GM10847 (cell line): ENCODE data around the gene C10orf143.

Source experiments
- POLR2A ChIP-seq: IDR thresholded peaks from 2 replicates; pipeline ENCODE4 v1.6.1; 2011; ENCODE audit not compliant: insufficient read length; ENCODE audit errors: extremely low read depth

Gene C10orf143

GRCh38 chr10:130016993-130017630, 93.5 kb downstream of the C10orf143 start:
- TF ChIP-seq POLR2A: no peak

GRCh38 chr10:130016095-130016494, 94.5 kb downstream of the C10orf143 start:
- no peak for TF ChIP-seq POLR2A

- no peak for TF ChIP-seq POLR2A
Measured at GRCh38 chr10:130015075-130015695, 95.4 kb downstream of the C10orf143 start.

- no peak for TF ChIP-seq POLR2A
Measured at GRCh38 chr10:130014263-130015074, 96.2 kb downstream of the C10orf143 start.
